ENCODE data around the gene PSMB9. TPM values are rescaled to one million over a fixed set of nuclear protein-coding genes. Genes with fewer than 3 reads are reported as not detected.

The PSMB9 gene
- total and polyA plus RNA-seq, 2 of the 4 experiments (the other 2 are of a cell fraction): 9.0 to 12.8 TPM

- Histone ChIP-seq H3K14ac (replicated peaks; ENCODE audit: low read depth, low read length) (no peak overlapping the region), H3K27me3 (ENCODE audit: control insufficient read depth, insufficient read depth, low read length) (no peaks in the 10 kb centered on the region), H2BK120ac (ENCODE audit: low read depth, low read length) (no peak overlapping the region), H2BK15ac (ENCODE audit: low read depth, low read length) (no peak overlapping the region), H4K91ac (ENCODE audit: insufficient read depth, low read depth, low read length) (no peak overlapping the region), H3K4me3 (ENCODE audit: insufficient read depth, low read depth, low read length) (no peak overlapping the region), H2BK20ac (ENCODE audit: low read depth, low read length) (no peak overlapping the region), H3K9me1 (ENCODE audit: insufficient read depth, low read length) (0 out of 2 replicates have a peak, but pooled peaks cover 3% of the 10 kb centered on the region), H3K23ac (ENCODE audit: low read depth, low read length) (no peak overlapping the region), H2AFZ (replicated peaks; ENCODE audit: low read length, poor library complexity) (no peak overlapping the region), H2AK5ac (ENCODE audit: low read depth, low read length) (no peak overlapping the region), H4K5ac (ENCODE audit: low read depth, low read length) (no peak overlapping the region), H4K8ac (ENCODE audit: low read depth in 2 of 2, low read length in 2 of 2) (no peak overlapping the region), H3K36me3 (ENCODE audit: control insufficient read depth, insufficient read depth, low read length) (peaks cover 5% of the 10 kb centered on the region), H3K79me1 (ENCODE audit: low read depth in 1 of 2, low read length in 2 of 2) (peaks cover 6 to 7% of the 10 kb centered on the region in 2 experiments; a peak in 3 of 4 replicates), H3K56ac (ENCODE audit: extremely low read depth, insufficient read depth, low read length) (no peak overlapping the region), H3K4ac (ENCODE audit: low read depth, low read length) (no peak overlapping the region), H2AK9ac (replicated peaks; ENCODE audit: low read depth, low read length, poor library complexity) (no peak overlapping the region), H3K27ac (ENCODE audit: insufficient read depth, low read length) (no peak overlapping the region), H3K18ac (ENCODE audit: low read depth, low read length) (no peak overlapping the region), H2BK5ac (ENCODE audit: low read depth, low read length, poor library complexity, severe bottlenecking) (no peak overlapping the region), H4K20me1 (ENCODE audit: insufficient read depth, low read length) (no peaks in the 10 kb centered on the region), H3K4me2 (ENCODE audit: low read depth, low read length) (no peak overlapping the region), H3K9me3 (ENCODE audit: control insufficient read depth, insufficient read depth, low read length) (no peaks in the 10 kb centered on the region), H3K9ac (ENCODE audit: low read depth, low read length) (no peak overlapping the region), H3K4me1 (ENCODE audit: control insufficient read depth, insufficient read depth, low read length) (peaks cover 3% of the 10 kb centered on the region)
- dilution Hi-C loops (cut with HindIII; ENCODE audit: low sequenced_read_pairs, unreplicated experiment): no loop called here
- no peak for DNase-seq
- ChIA-PET POLR2A (ENCODE audit: unreplicated experiment) (interaction anchor here (0.6 kb wide), 1 partner anchor 69 kb away, joined by 4 read pairs; no protein-coding TSS in a partner anchor), CTCF (interaction anchor here (0.7 to 1.3 kb wide), 2 partner anchors 10 to 79 kb away, joined by 3 to 5 read pairs; no protein-coding TSS in a partner anchor)
- peak; percentile 32; the same call in 1 of the 2 replicates for ATAC-seq (ENCODE audit: low read depth)
- TF ChIP-seq FOS (IDR thresholded peaks at IDR 0.05; ENCODE audit: low read depth, low read length): no peak
- TF ChIP-seq ELK1 (IDR thresholded peaks at IDR 0.05; ENCODE audit: borderline replicate concordance, low read depth, low read length): no peak
- TF ChIP-seq CHD1 (IDR thresholded peaks at IDR 0.05; ENCODE audit: low read depth, low read length): no peak
- no peak for TF ChIP-seq RCOR1 (IDR thresholded peaks at IDR 0.05; ENCODE audit: insufficient replicate concordance, low read length)
- no peak for TF ChIP-seq NFE2L2 (IDR thresholded peaks at IDR 0.05; ENCODE audit: low read depth, low read length)
- no peak for TF ChIP-seq CEBPB (IDR thresholded peaks at IDR 0.05; ENCODE audit: low read depth, low read length)
- BruUV-seq (replicated peaks): no TSS peak
- in situ Hi-C loops (cut with MboI; ENCODE audit: low sequenced_read_pairs): no loop called here
- intact Hi-C loops (cut with micrococcal nuclease): no loop called here
- WGBS, 2 experiments (ENCODE audit: extremely low coverage in 2 of 2, insufficient read length in 1 of 2): no CpG with 5 or more reads among the region's 2 CpGs
Measured at GRCh38 chr6:32905078-32905477, 51.1 kb downstream of the PSMB9 start.

All from IMR-90 (cell line).